MM.1S (cell line): Measurements from ENCODE around the gene TFDP1.

ENCODE experiments used
- CTCF ChIP-seq: fragments of 300-600 bp; sonication (generic); IDR thresholded peaks from 2 replicates; pipeline ENCODE4 v1.5.1; 2016; ENCODE audit warnings: antibody characterized with exemption, low read length, mixed read lengths
- EZH2 ChIP-seq: fragments of 300-600 bp; sonication (generic); optimal IDR thresholded peaks from 2 replicates; pipeline ENCODE3; 2017; ENCODE audit warnings: low read depth, mild to moderate bottlenecking, antibody characterized with exemption, low read length, mixed read lengths
- EZH2phosphoT487 ChIP-seq: fragments of 300-600 bp; sonication (generic); IDR thresholded peaks from 2 replicates; pipeline ENCODE4 v1.6.1; 2018; ENCODE audit warnings: antibody characterized with exemption, low read length

GRCh38 chr13:113651511-113652403, 67.2 kb downstream of the TFDP1 start:
- TF ChIP-seq CTCF (no peak), EZH2 (no peak), EZH2phosphoT487 (no peak)
